H1 (cell line): ENCODE data around the gene SREK1IP1. TPM values are rescaled to one million over a fixed set of nuclear protein-coding genes. Genes with fewer than 3 reads are reported as not detected.

ENCODE experiments used
- CTCF ChIA-PET: fragments of 300-600 bp; sonication (Branson Sonifier 250); formaldehyde crosslinking; loops from one replicate; lab custom pipeline; 2021; ENCODE audit not compliant: partially characterized antibody; lab: Charles Lee
- POLR2A ChIA-PET: fragments of 300-600 bp; sonication (Branson Sonifier 250); formaldehyde crosslinking; loops from one replicate; lab custom pipeline; 2021; ENCODE audit warnings: inconsistent platforms; ENCODE audit not compliant: partially characterized antibody; lab: Charles Lee
- DNase-seq, 2 experiments: peaks; one replicate each; pipeline versions ENCODE4 v3.0.0 to v3.0.0-alpha.2; 2010 to 2022; ENCODE audit warnings: low spot score in 2 of 2, low read depth in 1 of 2, mixed read lengths in 1 of 2
- FAIRE-seq: peaks from 2 replicates; lab custom pipeline; 2011; peaks lifted over from hg19 to GRCh38; lab: Jason Lieb, UNC
- H2AFZ ChIP-seq: 2 replicates; pipeline ENCODE4 v1.8.1; 2012; ENCODE audit warnings: low read length, inconsistent platforms
- H2AK5ac ChIP-seq: 2 replicates; pipeline ENCODE4 v1.6.1; 2013; ENCODE audit warnings: low read depth, low read length
- H2BK120ac ChIP-seq: replicated peaks from 2 replicates; pipeline ENCODE3; 2013; ENCODE audit warnings: low read depth, low read length, inconsistent platforms
- H2BK12ac ChIP-seq: 2 replicates; pipeline ENCODE4 v1.6.1; 2013; ENCODE audit warnings: low read depth, low read length
- H2BK15ac ChIP-seq: 2 replicates; pipeline ENCODE4 v1.6.1; 2013; ENCODE audit warnings: low read length
- H2BK20ac ChIP-seq: 2 replicates; pipeline ENCODE4 v1.6.1; 2013; ENCODE audit warnings: low read length
- H2BK5ac ChIP-seq: 2 replicates; pipeline ENCODE4 v1.6.1; 2013; ENCODE audit warnings: low read depth, low read length
- H3K14ac ChIP-seq: 2 replicates; pipeline ENCODE4 v1.6.1; 2013; ENCODE audit warnings: inconsistent platforms; ENCODE audit not compliant: insufficient read length
- H3K18ac ChIP-seq: 2 replicates; pipeline ENCODE4 v1.6.1; 2013; ENCODE audit warnings: low read length; ENCODE audit errors: extremely low read depth
- H3K23ac ChIP-seq: 2 replicates; pipeline ENCODE4 v1.6.1; 2013; ENCODE audit warnings: inconsistent platforms; ENCODE audit not compliant: insufficient read length
- H3K23me2 ChIP-seq: 2 replicates; pipeline ENCODE4 v1.6.1; 2013; ENCODE audit warnings: low read depth, low read length
- H3K27ac ChIP-seq: 2 replicates; pipeline ENCODE4 v1.6.1; 2011; ENCODE audit warnings: low read depth, low read length, inconsistent platforms
- H3K27me3 ChIP-seq, 4 experiments: replicated peaks in 1 of 4; 1 replicate in 1 of 4; 2 replicates in 3 of 4; pipeline versions ENCODE4 v1.6.1 to v1.8.1; 2011 to 2013; ENCODE audit warnings: low read length in 3 of 4, mild to moderate bottlenecking in 3 of 4, inconsistent platforms in 2 of 4, mixed read lengths in 2 of 4, moderate library complexity in 1 of 4; ENCODE audit not compliant: control insufficient read depth in 3 of 4, insufficient read depth in 3 of 4; ENCODE audit errors: extremely low read depth in 1 of 4
- H3K36me3 ChIP-seq, 4 experiments: 2 replicates each; pipeline versions ENCODE4 v1.6.1 to v1.8.1; 2011 to 2013; ENCODE audit warnings: mild to moderate bottlenecking in 4 of 4, low read length in 3 of 4, moderate library complexity in 2 of 4, control low read depth in 1 of 4, inconsistent platforms in 1 of 4; ENCODE audit not compliant: insufficient read depth in 4 of 4, control insufficient read depth in 2 of 4
- H3K4ac ChIP-seq: replicated peaks from 2 replicates; pipeline ENCODE3; 2013; ENCODE audit warnings: low read length, low read depth, mixed read lengths, inconsistent platforms; ENCODE audit not compliant: insufficient read length
- H3K4me1 ChIP-seq, 4 experiments: replicated peaks in 1 of 4; 1 replicate in 1 of 4; 2 replicates in 3 of 4; pipeline versions ENCODE4 v1.6.1 to v1.8.1; 2011 to 2013; ENCODE audit warnings: low read length in 3 of 4, inconsistent platforms in 2 of 4, mixed read lengths in 1 of 4; ENCODE audit not compliant: insufficient read depth in 4 of 4, control insufficient read depth in 3 of 4
- H3K4me2 ChIP-seq, 2 experiments: 2 replicates each; pipeline versions ENCODE4 v1.6.1 to v1.8.1; 2011 to 2013; ENCODE audit warnings: low read depth in 2 of 2, low read length in 2 of 2, control low read depth in 1 of 2, inconsistent platforms in 1 of 2, mild to moderate bottlenecking in 1 of 2; ENCODE audit not compliant: insufficient read depth in 1 of 2
- H3K4me3 ChIP-seq, 4 experiments: fragments of 200-600, 300-600 bp in 1 of 4; sonication (generic), shearing (Covaris generic), sonication (Bioruptor Twin) in 1 of 4; 2 replicates each; pipeline versions ENCODE4 v1.5.1 to v1.8.1; 2011 to 2016; ENCODE audit warnings: low read length in 4 of 4, low read depth in 3 of 4, control low read depth in 2 of 4, inconsistent platforms in 2 of 4, mild to moderate bottlenecking in 2 of 4, mixed read lengths in 1 of 4, moderate library complexity in 1 of 4; ENCODE audit not compliant: insufficient read depth in 2 of 4; ENCODE audit errors: extremely low read depth in 1 of 4
- H3K56ac ChIP-seq: replicated peaks from 2 replicates; pipeline ENCODE3; 2013; ENCODE audit warnings: low read depth, mild to moderate bottlenecking, mixed read lengths, low read length, inconsistent platforms; ENCODE audit not compliant: insufficient read length
- H3K79me1 ChIP-seq: 2 replicates; pipeline ENCODE4 v1.6.1; 2013; ENCODE audit warnings: low read depth, low read length, control low read depth
- H3K79me2 ChIP-seq, 2 experiments: 2 replicates each; pipeline versions ENCODE4 v1.6.1 to v1.8.1; 2012 to 2013; ENCODE audit warnings: low read length in 2 of 2, mild to moderate bottlenecking in 2 of 2, inconsistent platforms in 1 of 2; ENCODE audit not compliant: insufficient read depth in 2 of 2, control insufficient read depth in 1 of 2
- H3K9ac ChIP-seq, 4 experiments: replicated peaks in 1 of 4; 1 replicate in 1 of 4; 2 replicates in 3 of 4; pipeline versions ENCODE4 v1.6.1 to v1.8.1; 2011 to 2013; ENCODE audit warnings: low read depth in 3 of 4, low read length in 3 of 4, control low read depth in 2 of 4, mild to moderate bottlenecking in 2 of 4, moderate library complexity in 2 of 4, inconsistent platforms in 1 of 4; ENCODE audit errors: extremely low read depth in 1 of 4
- H3K9me3 ChIP-seq, 2 experiments: 2 replicates each; pipeline versions ENCODE4 v1.6.1 to v1.8.1; 2012 to 2013; ENCODE audit warnings: mild to moderate bottlenecking in 2 of 2, moderate library complexity in 2 of 2, control low read depth in 1 of 2, inconsistent platforms in 1 of 2, low read depth in 1 of 2, low read length in 1 of 2, mixed read lengths in 1 of 2; ENCODE audit not compliant: insufficient read depth in 2 of 2
- H4K20me1 ChIP-seq, 2 experiments: replicated peaks in 1 of 2; 2 replicates each; pipeline versions ENCODE3 to v1.8.1; 2011 to 2013; ENCODE audit warnings: inconsistent platforms in 2 of 2, low read length in 2 of 2, mild to moderate bottlenecking in 1 of 2; ENCODE audit not compliant: insufficient read depth in 2 of 2, control insufficient read depth in 1 of 2
- H4K5ac ChIP-seq: 2 replicates; pipeline ENCODE4 v1.6.1; 2013; ENCODE audit warnings: low read length, low read depth, mixed read lengths, inconsistent platforms; ENCODE audit not compliant: insufficient read length
- H4K8ac ChIP-seq: 2 replicates; pipeline ENCODE4 v1.8.0; 2013; ENCODE audit warnings: mild to moderate bottlenecking, moderate library complexity, low read length, inconsistent platforms; ENCODE audit not compliant: insufficient read depth; ENCODE audit errors: extremely low read depth
- H4K91ac ChIP-seq: replicated peaks from 2 replicates; pipeline ENCODE3; 2013; ENCODE audit warnings: low read length, mixed read lengths, inconsistent platforms; ENCODE audit not compliant: insufficient read length
- BACH1 ChIP-seq: IDR thresholded peaks from 2 replicates; pipeline ENCODE4 v1.6.1; 2012; ENCODE audit warnings: low read length, improper control_type of control experiment
- GABPA ChIP-seq: IDR thresholded peaks from 2 replicates; pipeline ENCODE4 v1.6.1; 2011; ENCODE audit warnings: mild to moderate bottlenecking, low read length, moderate library complexity, borderline replicate concordance; ENCODE audit not compliant: insufficient read depth
- NANOG ChIP-seq: IDR thresholded peaks from 2 replicates; pipeline ENCODE4 v1.6.1; 2011; ENCODE audit warnings: low read length, low read depth, mild to moderate bottlenecking, inconsistent platforms; ENCODE audit not compliant: insufficient read depth, poor library complexity, severe bottlenecking
- SP4 ChIP-seq: IDR thresholded peaks from 2 replicates; pipeline ENCODE4 v1.6.1; 2012; ENCODE audit warnings: low read length, inconsistent platforms
- ZNF274 ChIP-seq: IDR thresholded peaks from 2 replicates; pipeline ENCODE4 v1.7.0; 2012; ENCODE audit warnings: low read length, borderline replicate concordance; ENCODE audit errors: extremely low read depth
- WGBS, 2 experiments: shearing (Covaris generic) in 1 of 2; methylation state at CpG; one replicate each; pipeline versions ENCODE4 v1.1.6 to v1.1.7; 2013 to 2015; ENCODE audit warnings: low lambda C conversion rate in 2 of 2, mixed read lengths in 2 of 2, inconsistent platforms in 1 of 2, low coverage in 1 of 2, missing lambda C conversion rate in 1 of 2; ENCODE audit not compliant: insufficient replicate concordance in 2 of 2, insufficient coverage in 1 of 2, insufficient read length in 1 of 2; ENCODE audit errors: extremely low coverage in 1 of 2, missing lambda C conversion rate in 1 of 2; 5-methylcytosine and 5-hydroxymethylcytosine counted together
- polyA plus RNA-seq, 7 experiments: library from polyadenylated mRNA; depleted of rRNA in 3 of 7; stranded (reverse) in 5 of 7; unstranded in 2 of 7; fragments of >200 nt in 5 of 7; fragments of 200-250 nt in 2 of 7; gene quantifications; 1 replicate in 5 of 7; 2 replicates in 1 of 7; 4 replicates in 1 of 7; pipeline versions ENCODE4 v1.2.1 to v1.2.3, GENCODE V29; 2011 to 2013; ENCODE audit warnings: missing spikeins in 2 of 7, mixed read lengths in 2 of 7
- total RNA-seq: library from RNA; stranded (reverse); fragmentation: NEBNext Ultra II Directional; extraction: Animal tissue kit (Norgen Biotek cat#: 25700); gene quantifications from 2 replicates; pipeline ENCODE4 v1.2.1, GENCODE V29; 2021
- TF ChIP-seq, protein P1 (sequence below): IDR thresholded peaks from 2 replicates; pipeline ENCODE4 v1.6.1; 2012; ENCODE audit warnings: inconsistent platforms

SREK1IP1 gene
- total and polyA plus RNA-seq, 2 of the 8 experiments (the other 6 are each of a cell fraction or from before 2014, with no cell fraction given), result 6.2 to 39.0 TPM

GRCh38 chr5:64789457-64789856 lies 21.0 kb upstream of the SREK1IP1 start:
- Histone ChIP-seq H3K56ac (no peak overlapping the region), H3K23ac (no peak overlapping the region), H2BK15ac (no peak overlapping the region), H3K27me3 (no peaks in the 10 kb centered on the region), H2BK12ac (no peak overlapping the region), H3K4me1 (no peaks in the 10 kb centered on the region), H2BK120ac (no peak overlapping the region), H3K36me3 (peaks cover 0 to 14% (median 3%) of the 10 kb centered on the region in 4 experiments; a peak in 3 of 8 replicates), H2AFZ (no peak overlapping the region), H3K79me2 (no peaks in the 10 kb centered on the region), H3K27ac (no peak overlapping the region), H4K5ac (no peak overlapping the region), H3K18ac (no peak overlapping the region), H4K91ac (no peak overlapping the region), H3K4me3 (no peak overlapping the region), H2BK5ac (no peak overlapping the region), H4K20me1 (peaks cover 0 to 3% of the 10 kb centered on the region in 2 experiments), H3K14ac (no peak overlapping the region), H3K9ac (no peak overlapping the region), H3K9me3 (no peaks in the 10 kb centered on the region), H3K23me2 (no peaks in the 10 kb centered on the region), H3K4me2 (no peak overlapping the region), H3K4ac (no peak overlapping the region), H2AK5ac (no peak overlapping the region), H4K8ac (no peak overlapping the region), H3K79me1 (no peaks in the 10 kb centered on the region), H2BK20ac (no peak overlapping the region)
- FAIRE-seq (no peak), DNase-seq (no peak)
- ChIA-PET POLR2A (no interaction called here), CTCF (no interaction called here)
- WGBS, 2 experiments, result 94% methylated on average over 3 of the region's 3 CpGs; no CpG with 5 or more reads in 1 of the 2 experiments
- TF ChIP-seq BACH1 (no peak), GABPA (no peak), ZNF274 (no peak), NANOG (no peak), SP4 (no peak)
- TF ChIP-seq, protein P1, sequence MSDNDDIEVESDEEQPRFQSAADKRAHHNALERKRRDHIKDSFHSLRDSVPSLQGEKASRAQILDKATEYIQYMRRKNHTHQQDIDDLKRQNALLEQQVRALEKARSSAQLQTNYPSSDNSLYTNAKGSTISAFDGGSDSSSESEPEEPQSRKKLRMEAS, result no peak
